K562 (cell line): ENCODE results near the gene DKKL1. TPM values are rescaled to one million over a fixed set of nuclear protein-coding genes. Genes with fewer than 3 reads are reported as not detected.
A peak's percentile ranks its signal among the peaks of the same experiment; 100 is the strongest.

ENCODE experiments used
- CREM ChIP-seq: IDR thresholded peaks from 2 replicates; pipeline ENCODE4 v1.6.1; 2014; ENCODE audit warnings: antibody characterized with exemption, low read depth
- E2F6 ChIP-seq, 2 experiments: IDR thresholded peaks; 2 replicates each; pipeline ENCODE4 v1.6.1; 2011; ENCODE audit warnings: borderline replicate concordance in 1 of 2, control low read depth in 1 of 2, low read depth in 1 of 2, low read length in 1 of 2, mild to moderate bottlenecking in 1 of 2, mixed read lengths in 1 of 2, moderate library complexity in 1 of 2; ENCODE audit not compliant: insufficient read depth in 1 of 2, insufficient read length in 1 of 2, poor library complexity in 1 of 2, severe bottlenecking in 1 of 2; ENCODE audit errors: extremely low read depth in 1 of 2
- KLF1 ChIP-seq: fragments of 450-650 bp; IDR thresholded peaks from 2 replicates; pipeline ENCODE4 v1.6.1; 2016; ENCODE audit warnings: missing genetic modification characterization, missing compliant biosample characterization
- RAD51 ChIP-seq: fragments of 450-650 bp; IDR thresholded peaks from 2 replicates; pipeline ENCODE4 v1.7.1; 2016; ENCODE audit warnings: low read depth, mild to moderate bottlenecking, borderline replicate concordance
- SPI1 ChIP-seq: IDR thresholded peaks from 2 replicates; pipeline ENCODE4 v1.6.1; 2011; ENCODE audit warnings: low read depth, low read length, control low read depth, borderline replicate concordance
- THRB ChIP-seq: fragments of 450-650 bp; formaldehyde crosslinking; conservative IDR thresholded peaks from 2 replicates; pipeline ENCODE4 v1.4.0; 2022; ENCODE audit warnings: mild to moderate bottlenecking, missing genetic modification characterization
- TOE1 ChIP-seq, 2 experiments: fragments of 450-650 bp in 1 of 2; sonication (generic) in 1 of 2; formaldehyde crosslinking in 1 of 2; IDR thresholded peaks; 2 replicates each; pipeline versions ENCODE4 v1.7.1 to v1.8.0; 2016 to 2022; ENCODE audit warnings: borderline replicate concordance in 2 of 2, mild to moderate bottlenecking in 2 of 2, antibody characterized with exemption in 1 of 2, inconsistent platforms in 1 of 2, low read depth in 1 of 2, missing genetic modification reagents in 1 of 2, moderate library complexity in 1 of 2
- USF2 ChIP-seq: sonication (generic); formaldehyde crosslinking; IDR thresholded peaks from 2 replicates; pipeline ENCODE4 v1.5.0; 2020; ENCODE audit warnings: missing genetic modification reagents
- ZBTB17 ChIP-seq: fragments of 450-650 bp; formaldehyde crosslinking; IDR thresholded peaks from 2 replicates; pipeline ENCODE4 v1.4.0; 2020; ENCODE audit warnings: mild to moderate bottlenecking
- polyA plus RNA-seq, 8 experiments: library from polyadenylated mRNA; depleted of rRNA in 4 of 8; stranded (reverse) in 5 of 8; unstranded in 3 of 8; fragments of >200 nt; fragmentation: Nextera tagmentation in 2 of 8; fragmentation: Illumina TruSeq in 1 of 8; extraction: Ambion mirVana in 2 of 8; extraction: Trizol in 1 of 8; gene quantifications; 2 replicates each; pipeline versions ENCODE4 v1.2.1 to v1.2.3, GENCODE V29; 2011 to 2014; ENCODE audit warnings: inconsistent platforms in 1 of 8, missing spikeins in 1 of 8
- total RNA-seq, 7 experiments: library from RNA; depleted of rRNA in 6 of 7; stranded (reverse); fragments of >200 nt in 6 of 7; fragmentation: Illumina TruSeq in 2 of 7; extraction: Trizol in 2 of 7; gene quantifications; 2 replicates each; pipeline versions ENCODE4 v1.2.1 to v1.2.3, GENCODE V29; 2011 to 2021; ENCODE audit warnings: low replicate concordance in 1 of 7
- TF ChIP-seq, protein P1 (sequence below), 2 experiments: fragments of 450-650 bp; conservative IDR thresholded peaks; 2 replicates each; pipeline ENCODE4 v1.6.1; 2017; ENCODE audit warnings: mild to moderate bottlenecking in 2 of 2, moderate library complexity in 2 of 2

The DKKL1 gene
- total and polyA plus RNA-seq, 9 of the 15 experiments (the other 6 are each of a cell fraction or from before 2014, with no cell fraction given), result 0.15 to 1.7 (median 0.52) TPM

- TF ChIP-seq, protein P1, sequence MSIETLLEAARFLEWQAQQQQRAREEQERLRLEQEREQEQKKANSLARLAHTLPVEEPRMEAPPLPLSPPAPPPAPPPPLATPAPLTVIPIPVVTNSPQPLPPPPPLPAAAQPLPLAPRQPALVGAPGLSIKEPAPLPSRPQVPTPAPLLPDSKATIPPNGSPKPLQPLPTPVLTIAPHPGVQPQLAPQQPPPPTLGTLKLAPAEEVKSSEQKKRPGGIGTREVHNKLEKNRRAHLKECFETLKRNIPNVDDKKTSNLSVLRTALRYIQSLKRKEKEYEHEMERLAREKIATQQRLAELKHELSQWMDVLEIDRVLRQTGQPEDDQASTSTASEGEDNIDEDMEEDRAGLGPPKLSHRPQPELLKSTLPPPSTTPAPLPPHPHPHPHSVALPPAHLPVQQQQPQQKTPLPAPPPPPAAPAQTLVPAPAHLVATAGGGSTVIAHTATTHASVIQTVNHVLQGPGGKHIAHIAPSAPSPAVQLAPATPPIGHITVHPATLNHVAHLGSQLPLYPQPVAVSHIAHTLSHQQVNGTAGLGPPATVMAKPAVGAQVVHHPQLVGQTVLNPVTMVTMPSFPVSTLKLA (conservative IDR thresholded peaks at IDR 0.05), result peak; percentile 81 to 86
- TF ChIP-seq ZBTB17 (CRISPR knock-in tag) (no peak), SPI1 (0 out of 2 replicates have a peak, but pooled peaks have one; percentile 53), USF2 (peak; percentile 89), THRB (CRISPR knock-in tag) (no peak), CREM (0 out of 2 replicates have a peak, but pooled peaks have one; percentile 28), E2F6 (IDR thresholded peaks at IDR 0.05; ENCODE audit: borderline replicate concordance in 1 of 2, extremely low read depth in 1 of 2, insufficient read depth in 1 of 2, insufficient read length in 1 of 2, low read depth in 1 of 2, low read length in 1 of 2, poor library complexity in 1 of 2, severe bottlenecking in 1 of 2) (peak in 1 of 2 experiments; percentile 69), KLF1 (tag) (no peak), RAD51 (peak; percentile 82), TOE1 (IDR thresholded peaks at IDR 0.05; ENCODE audit: borderline replicate concordance) (0 out of 2 replicates have a peak, but pooled peaks have one; percentile 24), TOE1 (CRISPR knock-in tag; IDR thresholded peaks at IDR 0.05; ENCODE audit: borderline replicate concordance, low read depth) (no peak)
These were observed 23.4 kb upstream of the DKKL1 start (continued) for GRCh38 chr19:49340069-49340864.
